ENCODE results near the gene HAVCR1.
"Not testable (repeated sequence)": the region's sequence is repeated elsewhere in the genome, so short reads cannot be mapped to it uniquely, and the experiment has no call there.

- not testable (repeated sequence) for TF ChIP-seq CTCF (IDR thresholded peaks at IDR 0.05; ENCODE audit: borderline replicate concordance, extremely low read depth, low read length, poor library complexity, severe bottlenecking); EZH2 (IDR thresholded peaks at IDR 0.05; ENCODE audit: borderline replicate concordance, low read depth, low read length, severe bottlenecking)
These were observed 11.9 kb downstream of the HAVCR1 start for GRCh38 chr5:157047016-157047415.

Data from DND-41 (cell line).